ENCODE results near the gene GNAT1.

Gene GNAT1

GRCh38 chr3:50214824-50215223 lies 23.4 kb downstream of the GNAT1 start:
- H3K27me3 ChIP-seq = peaks cover 0 to 4% of the 10 kb centered on the region in 2 donors
- no peaks in the 10 kb centered on the region for H3K9me3 ChIP-seq
- DNase-seq = no peak
- H3K27ac ChIP-seq = no peak overlapping the region
- no peak overlapping the region for H3K4me3 ChIP-seq
- no peak for TF ChIP-seq CTCF (IDR thresholded peaks at IDR 0.05)
- H3K4me1 ChIP-seq = no peaks in the 10 kb centered on the region
- intact Hi-C loops (cut with DNase I; ENCODE audit: low total_unique reads) = no loop called here
- no peaks in the 10 kb centered on the region for H3K36me3 ChIP-seq

GRCh38 chr3:50215529-50215928 lies 24.1 kb downstream of the GNAT1 start:
- TF ChIP-seq CTCF (IDR thresholded peaks at IDR 0.05) = no peak
- intact Hi-C loops (cut with DNase I; ENCODE audit: low total_unique reads) = no loop called here
- Histone ChIP-seq H3K27ac (no peak overlapping the region), H3K9me3 (no peaks in the 10 kb centered on the region), H3K27me3 (peaks cover 0 to 4% of the 10 kb centered on the region in 2 donors), H3K4me3 (no peak overlapping the region), H3K36me3 (no peaks in the 10 kb centered on the region), H3K4me1 (no peaks in the 10 kb centered on the region)
- DNase-seq = no peak

- H3K27me3 ChIP-seq = peaks cover 0 to 6% of the 10 kb centered on the region in 2 donors
- DNase-seq = no peak
- TF ChIP-seq CTCF (IDR thresholded peaks at IDR 0.05) = no peak
- H3K27ac ChIP-seq = no peak overlapping the region
- intact Hi-C loops (cut with DNase I; ENCODE audit: low total_unique reads) = no loop called here
- H3K36me3 ChIP-seq = no peaks in the 10 kb centered on the region
- no peaks in the 10 kb centered on the region for H3K4me1 ChIP-seq
- no peak overlapping the region for H3K4me3 ChIP-seq
- no peaks in the 10 kb centered on the region for H3K9me3 ChIP-seq
Measured at GRCh38 chr3:50217681-50218080, 26.3 kb downstream of the GNAT1 start.

- TF ChIP-seq CTCF (IDR thresholded peaks at IDR 0.05) = no peak
- no peaks in the 10 kb centered on the region for H3K4me1 ChIP-seq
- peaks cover 0 to 10% of the 10 kb centered on the region in 2 donors for H3K27me3 ChIP-seq
- H3K27ac ChIP-seq = no peak overlapping the region
- DNase-seq = no peak
- H3K4me3 ChIP-seq = no peak overlapping the region
- no peaks in the 10 kb centered on the region for H3K9me3 ChIP-seq
- no peaks in the 10 kb centered on the region for H3K36me3 ChIP-seq
- intact Hi-C loops (cut with DNase I; ENCODE audit: low total_unique reads) = no loop called here
Measured at GRCh38 chr3:50218448-50218847, 27.0 kb downstream of the GNAT1 start.

GRCh38 chr3:50219285-50219684 lies 27.9 kb downstream of the GNAT1 start:
- Histone ChIP-seq H3K36me3 (no peaks in the 10 kb centered on the region), H3K4me3 (no peak overlapping the region), H3K9me3 (no peaks in the 10 kb centered on the region), H3K27me3 (peaks cover 0 to 10% of the 10 kb centered on the region in 2 donors), H3K4me1 (no peaks in the 10 kb centered on the region), H3K27ac (no peak overlapping the region)
- TF ChIP-seq CTCF (IDR thresholded peaks at IDR 0.05) = no peak
- intact Hi-C loops (cut with DNase I; ENCODE audit: low total_unique reads) = no loop called here
- no peak for DNase-seq

GRCh38 chr3:50220109-50220508 lies 28.7 kb downstream of the GNAT1 start:
- H3K36me3 ChIP-seq = no peaks in the 10 kb centered on the region
- H3K4me1 ChIP-seq = no peaks in the 10 kb centered on the region
- TF ChIP-seq CTCF (IDR thresholded peaks at IDR 0.05) = no peak
- H3K27me3 ChIP-seq = peaks cover 0 to 7% of the 10 kb centered on the region in 2 donors
- H3K9me3 ChIP-seq = no peaks in the 10 kb centered on the region
- no peak overlapping the region for H3K4me3 ChIP-seq
- no peak for DNase-seq
- H3K27ac ChIP-seq = no peak overlapping the region
- intact Hi-C loops (cut with DNase I; ENCODE audit: low total_unique reads) = no loop called here
